H9 (cell line): ENCODE data around the gene KRT74. TPM values are rescaled to one million over a fixed set of nuclear protein-coding genes. Genes with fewer than 3 reads are reported as not detected.

ENCODE experiments used
- DNase-seq: peaks from one replicate; pipeline ENCODE4 v3.0.0-alpha.2; 2017
- H2AFZ ChIP-seq: one replicate; pipeline ENCODE4 v1.6.1; 2013; ENCODE audit warnings: mild to moderate bottlenecking, low read length, control low read depth, moderate library complexity
- H2AK5ac ChIP-seq: 2 replicates; pipeline ENCODE4 v1.6.1; 2013; ENCODE audit warnings: low read length, control low read depth, mixed read lengths; ENCODE audit not compliant: insufficient read length
- H2BK120ac ChIP-seq: one replicate; pipeline ENCODE4 v1.6.1; 2013; ENCODE audit warnings: low read depth, mild to moderate bottlenecking, low read length, control low read depth, inconsistent platforms; ENCODE audit not compliant: poor library complexity, severe bottlenecking
- H2BK12ac ChIP-seq: 2 replicates; pipeline ENCODE4 v1.6.1; 2013; ENCODE audit warnings: low read length, control low read depth, mixed read lengths, low read depth; ENCODE audit not compliant: insufficient read length
- H2BK15ac ChIP-seq: 2 replicates; pipeline ENCODE4 v1.6.1; 2013; ENCODE audit warnings: low read depth, low read length, control low read depth
- H2BK20ac ChIP-seq: one replicate; pipeline ENCODE4 v1.6.1; 2013; ENCODE audit warnings: low read depth, mild to moderate bottlenecking, low read length, control low read depth, inconsistent platforms; ENCODE audit not compliant: poor library complexity, severe bottlenecking
- H2BK5ac ChIP-seq: 2 replicates; pipeline ENCODE4 v1.6.1; 2013; ENCODE audit warnings: low read length, control low read depth, mixed read lengths; ENCODE audit not compliant: insufficient read length
- H3K14ac ChIP-seq: 2 replicates; pipeline ENCODE4 v1.6.1; 2013; ENCODE audit warnings: low read length, control low read depth; ENCODE audit not compliant: insufficient read depth
- H3K18ac ChIP-seq: 2 replicates; pipeline ENCODE4 v1.6.1; 2013; ENCODE audit warnings: low read depth, mild to moderate bottlenecking, mixed read lengths, low read length, control low read depth; ENCODE audit not compliant: insufficient read length
- H3K23ac ChIP-seq: 2 replicates; pipeline ENCODE4 v1.6.1; 2013; ENCODE audit warnings: low read length, control low read depth, mixed read lengths, low read depth; ENCODE audit not compliant: insufficient read length
- H3K23me2 ChIP-seq: 2 replicates; pipeline ENCODE4 v1.6.1; 2013; ENCODE audit warnings: low read depth, mild to moderate bottlenecking, mixed read lengths, low read length, control low read depth; ENCODE audit not compliant: insufficient read length, poor library complexity, severe bottlenecking
- H3K27ac ChIP-seq: 2 replicates; pipeline ENCODE4 v1.5.1; 2013; ENCODE audit warnings: low read length, control low read depth, mixed read lengths, low read depth; ENCODE audit not compliant: insufficient read length
- H3K27me3 ChIP-seq: 2 replicates; pipeline ENCODE4 v1.6.1; 2013; ENCODE audit warnings: low read length, control low read depth, inconsistent platforms; ENCODE audit not compliant: insufficient read depth
- H3K4ac ChIP-seq: 2 replicates; pipeline ENCODE4 v1.6.1; 2013; ENCODE audit warnings: low read depth, mild to moderate bottlenecking, control low read depth, inconsistent platforms, low read length, moderate library complexity
- H3K4me1 ChIP-seq: 2 replicates; pipeline ENCODE4 v1.6.1; 2013; ENCODE audit warnings: low read length, control low read depth, inconsistent platforms; ENCODE audit not compliant: insufficient read depth
- H3K4me2 ChIP-seq: 2 replicates; pipeline ENCODE4 v1.6.1; 2013; ENCODE audit warnings: low read length, control low read depth, mixed read lengths; ENCODE audit not compliant: insufficient read length, insufficient read depth
- H3K56ac ChIP-seq: 2 replicates; pipeline ENCODE4 v1.6.1; 2013; ENCODE audit warnings: low read depth, mild to moderate bottlenecking, mixed read lengths, low read length, control low read depth; ENCODE audit not compliant: insufficient read length
- H3K79me1 ChIP-seq: 2 replicates; pipeline ENCODE4 v1.6.1; 2013; ENCODE audit warnings: low read depth, mild to moderate bottlenecking, moderate library complexity, low read length, control low read depth, inconsistent platforms; ENCODE audit not compliant: insufficient read depth, poor library complexity, severe bottlenecking
- H3K79me2 ChIP-seq: 2 replicates; pipeline ENCODE4 v1.6.1; 2013; ENCODE audit warnings: low read length, control low read depth, inconsistent platforms; ENCODE audit not compliant: insufficient read depth
- H3K9ac ChIP-seq: 2 replicates; pipeline ENCODE4 v1.6.1; 2013; ENCODE audit warnings: low read length, control low read depth, mixed read lengths; ENCODE audit not compliant: insufficient read length; ENCODE audit errors: extremely low read depth
- H3K9me3 ChIP-seq: one replicate; pipeline ENCODE4 v1.6.1; 2013; ENCODE audit warnings: low read depth, low read length, inconsistent platforms; ENCODE audit not compliant: control insufficient read depth
- H3T11ph ChIP-seq: one replicate; pipeline ENCODE4 v1.6.1; 2013; ENCODE audit warnings: mild to moderate bottlenecking, low read length, control low read depth, inconsistent platforms
- H4K20me1 ChIP-seq: one replicate; pipeline ENCODE4 v1.6.1; 2013; ENCODE audit not compliant: control insufficient read depth, insufficient read length, insufficient read depth
- H4K5ac ChIP-seq: 2 replicates; pipeline ENCODE4 v1.6.1; 2013; ENCODE audit warnings: low read depth, mild to moderate bottlenecking, mixed read lengths, low read length, control low read depth; ENCODE audit not compliant: insufficient read length
- H4K8ac ChIP-seq: replicated peaks from 2 replicates; pipeline ENCODE4 v1.6.1; 2013; ENCODE audit warnings: low read length, control low read depth, mixed read lengths, low read depth; ENCODE audit not compliant: insufficient read length
- H4K91ac ChIP-seq: 2 replicates; pipeline ENCODE4 v1.6.1; 2013; ENCODE audit warnings: low read depth, mild to moderate bottlenecking, moderate library complexity, mixed read lengths, low read length, control low read depth; ENCODE audit not compliant: insufficient read length
- H3K27ac Mint-ChIP-seq, 3 experiments: 2 replicates in 2 of 3; 3 replicates in 1 of 3; pipeline ENCODE4 v1.8.0; 2020 to 2021; ENCODE audit warnings: mixed read lengths in 3 of 3, mild to moderate bottlenecking in 1 of 3, moderate library complexity in 1 of 3
- H3K27me3 Mint-ChIP-seq: 2 replicates; pipeline ENCODE4 v1.8.0; 2021; ENCODE audit warnings: low read depth, mild to moderate bottlenecking, moderate library complexity, mixed read lengths
- H3K36me3 Mint-ChIP-seq, 3 experiments: 2 replicates in 2 of 3; 3 replicates in 1 of 3; pipeline ENCODE4 v1.8.0; 2020 to 2021; ENCODE audit warnings: low read depth in 3 of 3, mixed read lengths in 3 of 3; ENCODE audit not compliant: insufficient read depth in 1 of 3
- H3K4me1 Mint-ChIP-seq, 2 experiments: 2 replicates each; pipeline ENCODE4 v1.8.0; 2020; ENCODE audit warnings: mixed read lengths in 2 of 2
- H3K4me3 Mint-ChIP-seq, 2 experiments: 2 replicates in 1 of 2; 3 replicates in 1 of 2; pipeline ENCODE4 v1.8.0; 2020 to 2021; ENCODE audit warnings: mild to moderate bottlenecking in 2 of 2, mixed read lengths in 2 of 2, moderate library complexity in 1 of 2
- H3K9me3 Mint-ChIP-seq, 2 experiments: 2 replicates in 1 of 2; 3 replicates in 1 of 2; pipeline ENCODE4 v1.8.0; 2020; ENCODE audit warnings: mild to moderate bottlenecking in 2 of 2, mixed read lengths in 2 of 2, moderate library complexity in 1 of 2
- WGBS: extraction: QIAGEN DNeasy Blood & Tissue Kit; methylation state at CpG from one replicate; pipeline ENCODE4 v1.1.7; 2013; ENCODE audit warnings: missing lambda C conversion rate, low lambda C conversion rate, mixed read lengths; ENCODE audit not compliant: insufficient read length; ENCODE audit errors: extremely low coverage; 5-methylcytosine and 5-hydroxymethylcytosine counted together
- total RNA-seq: library from RNA; stranded (reverse); gene quantifications from 2 replicates; pipeline ENCODE4 v1.2.1, GENCODE V29; 2021
- TF ChIP-seq, protein P1 (sequence below): fragments of 200-600 bp; sonication (generic); conservative IDR thresholded peaks from 3 replicates; pipeline ENCODE4 v1.8.0; 2021; ENCODE audit warnings: antibody characterized with exemption, mild to moderate bottlenecking

KRT74 gene
- total RNA-seq, 1 experiment from 2014 or later = not detected

DNA sequence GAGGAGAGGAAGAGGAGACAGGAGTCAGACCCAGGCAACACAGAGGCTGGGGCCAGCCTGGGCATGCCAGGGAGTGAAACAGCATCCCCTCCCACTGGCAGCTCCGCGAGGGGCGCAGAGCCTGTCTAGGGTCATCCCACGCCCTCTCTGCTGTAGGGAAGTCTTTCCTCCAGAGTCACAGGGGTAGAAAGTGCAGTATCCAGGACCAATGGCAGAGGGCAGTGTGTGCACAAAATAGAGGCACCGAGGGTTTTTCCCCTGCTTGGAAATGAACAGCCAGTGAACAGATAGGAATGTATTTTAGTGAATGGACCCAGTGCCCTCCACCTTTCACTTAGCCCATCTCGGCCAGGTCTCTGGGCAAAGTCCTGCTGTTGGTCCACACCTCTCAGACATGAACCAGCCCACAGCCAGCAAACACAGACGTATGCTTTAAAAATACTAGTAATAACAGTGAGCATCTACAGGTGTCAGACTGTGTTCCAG is 9.4 kb upstream of the KRT74 start:
- Mint-ChIP-seq H3K27ac (no peak overlapping the region), H3K27me3 (peaks cover 11% of the 10 kb centered on the region), H3K4me3 (no peak overlapping the region), H3K4me1 (peaks cover 10 to 12% of the 10 kb centered on the region in 2 experiments), H3K9me3 (no peaks in the 10 kb centered on the region), H3K36me3 (no peaks in the 10 kb centered on the region; a peak in 1 of 7 replicates)
- no peak overlapping the region for H3K4ac ChIP-seq
- H4K91ac ChIP-seq = no peak overlapping the region
- no peak overlapping the region for H3K27ac ChIP-seq
- no peak overlapping the region for H2AK5ac ChIP-seq
- no peak overlapping the region for H3K23ac ChIP-seq
- H3K56ac ChIP-seq = no peak overlapping the region
- no peak overlapping the region for H3K9ac ChIP-seq
- DNase-seq = peak; percentile 85
- no peak overlapping the region for H4K5ac ChIP-seq
- WGBS = no CpG with 5 or more reads among the region's 7 CpGs
- H2BK12ac ChIP-seq = no peak overlapping the region
- no peaks in the 10 kb centered on the region for H3K79me2 ChIP-seq
- no peak overlapping the region for H3T11ph ChIP-seq
- no peak overlapping the region for H2AFZ ChIP-seq
- H2BK15ac ChIP-seq = no peak overlapping the region
- no peaks in the 10 kb centered on the region for H3K23me2 ChIP-seq
- H3K14ac ChIP-seq = no peak overlapping the region
- no peak overlapping the region for H3K18ac ChIP-seq
- no peaks in the 10 kb centered on the region for H3K79me1 ChIP-seq
- no peaks in the 10 kb centered on the region for H3K9me3 ChIP-seq
- no peak overlapping the region for H2BK20ac ChIP-seq
- no peaks in the 10 kb centered on the region for H3K27me3 ChIP-seq
- no peak overlapping the region for H2BK5ac ChIP-seq
- H2BK120ac ChIP-seq = no peak overlapping the region
- no peak overlapping the region for H3K4me2 ChIP-seq
- TF ChIP-seq, protein P1, sequence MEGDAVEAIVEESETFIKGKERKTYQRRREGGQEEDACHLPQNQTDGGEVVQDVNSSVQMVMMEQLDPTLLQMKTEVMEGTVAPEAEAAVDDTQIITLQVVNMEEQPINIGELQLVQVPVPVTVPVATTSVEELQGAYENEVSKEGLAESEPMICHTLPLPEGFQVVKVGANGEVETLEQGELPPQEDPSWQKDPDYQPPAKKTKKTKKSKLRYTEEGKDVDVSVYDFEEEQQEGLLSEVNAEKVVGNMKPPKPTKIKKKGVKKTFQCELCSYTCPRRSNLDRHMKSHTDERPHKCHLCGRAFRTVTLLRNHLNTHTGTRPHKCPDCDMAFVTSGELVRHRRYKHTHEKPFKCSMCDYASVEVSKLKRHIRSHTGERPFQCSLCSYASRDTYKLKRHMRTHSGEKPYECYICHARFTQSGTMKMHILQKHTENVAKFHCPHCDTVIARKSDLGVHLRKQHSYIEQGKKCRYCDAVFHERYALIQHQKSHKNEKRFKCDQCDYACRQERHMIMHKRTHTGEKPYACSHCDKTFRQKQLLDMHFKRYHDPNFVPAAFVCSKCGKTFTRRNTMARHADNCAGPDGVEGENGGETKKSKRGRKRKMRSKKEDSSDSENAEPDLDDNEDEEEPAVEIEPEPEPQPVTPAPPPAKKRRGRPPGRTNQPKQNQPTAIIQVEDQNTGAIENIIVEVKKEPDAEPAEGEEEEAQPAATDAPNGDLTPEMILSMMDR = peak; percentile 79
- no peaks in the 10 kb centered on the region for H4K20me1 ChIP-seq
- H4K8ac ChIP-seq = no peak overlapping the region
- H3K4me1 ChIP-seq = no peaks in the 10 kb centered on the region
